BE2C (cell line): Measurements from ENCODE around the gene NOTCH1.

Experiments used
- DNase-seq: peaks from one replicate; pipeline ENCODE4 v3.0.0-alpha.2; 2020
- H3K27me3 ChIP-seq: fragments of 250-450 bp; sonication (Bioruptor Pico); 2 replicates; pipeline ENCODE4 v1.5.1; 2020; ENCODE audit warnings: mild to moderate bottlenecking
- H3K36me3 ChIP-seq: fragments of 250-450 bp; sonication (Bioruptor Pico); 2 replicates; pipeline ENCODE4 v1.5.1; 2020; ENCODE audit warnings: mild to moderate bottlenecking
- H3K4me1 ChIP-seq: fragments of 250-450 bp; sonication (Bioruptor Pico); 2 replicates; pipeline ENCODE4 v1.5.1; 2020
- H3K4me3 ChIP-seq: 2 replicates; pipeline ENCODE4 v1.5.1; 2011; ENCODE audit warnings: low read depth, low read length
- H3K9me3 ChIP-seq: fragments of 250-450 bp; sonication (Bioruptor Pico); 2 replicates; pipeline ENCODE4 v1.5.1; 2020
- CTCF ChIP-seq: IDR thresholded peaks from 2 replicates; pipeline ENCODE4 v1.5.1; 2012; ENCODE audit warnings: mild to moderate bottlenecking, low read depth, low read length

The NOTCH1 gene

GRCh38 chr9:136499071-136499934 is 46.5 kb downstream of the NOTCH1 start:
- no peaks in the 10 kb centered on the region for H3K4me1 ChIP-seq
- H3K9me3 ChIP-seq: no peaks in the 10 kb centered on the region
- no peaks in the 10 kb centered on the region for H3K36me3 ChIP-seq
- TF ChIP-seq CTCF: no peak
- no peak overlapping the region for H3K4me3 ChIP-seq
- peaks cover 7% of the 10 kb centered on the region; the same call in 1 of the 2 replicates for H3K27me3 ChIP-seq
- DNase-seq: no peak

GRCh38 chr9:136497916-136498695 is 47.7 kb downstream of the NOTCH1 start:
- Histone ChIP-seq H3K36me3 (no peaks in the 10 kb centered on the region), H3K4me1 (no peaks in the 10 kb centered on the region; the same call in 1 of the 2 replicates), H3K27me3 (peaks cover 7% of the 10 kb centered on the region; the same call in 1 of the 2 replicates), H3K9me3 (no peaks in the 10 kb centered on the region), H3K4me3 (no peak overlapping the region)
- no peak for DNase-seq
- no peak for TF ChIP-seq CTCF

- Histone ChIP-seq H3K9me3 (no peaks in the 10 kb centered on the region), H3K4me3 (no peak overlapping the region), H3K27me3 (peaks cover 5% of the 10 kb centered on the region; the same call in 1 of the 2 replicates), H3K4me1 (no peaks in the 10 kb centered on the region; the same call in 1 of the 2 replicates), H3K36me3 (no peaks in the 10 kb centered on the region)
- DNase-seq: no peak
- no peak for TF ChIP-seq CTCF
Measured at GRCh38 chr9:136496801-136497620, 48.8 kb downstream of the NOTCH1 start.

GRCh38 chr9:136496181-136496580 is 49.7 kb downstream of the NOTCH1 start:
- DNase-seq: no peak
- Histone ChIP-seq H3K27me3 (peaks cover 3% of the 10 kb centered on the region; the same call in 1 of the 2 replicates), H3K36me3 (no peaks in the 10 kb centered on the region), H3K4me3 (no peak overlapping the region), H3K4me1 (no peaks in the 10 kb centered on the region; the same call in 1 of the 2 replicates), H3K9me3 (no peaks in the 10 kb centered on the region)
- TF ChIP-seq CTCF: no peak

- Histone ChIP-seq H3K27me3 (peaks cover 3% of the 10 kb centered on the region; the same call in 1 of the 2 replicates), H3K9me3 (no peaks in the 10 kb centered on the region), H3K4me3 (no peak overlapping the region), H3K4me1 (no peaks in the 10 kb centered on the region; the same call in 1 of the 2 replicates), H3K36me3 (no peaks in the 10 kb centered on the region)
- no peak for TF ChIP-seq CTCF
- DNase-seq: no peak
Measured at GRCh38 chr9:136495238-136495800, 50.5 kb downstream of the NOTCH1 start.
